WERI-Rb-1 (cell line): ENCODE results near the gene SMS.

ENCODE experiments used
- DNase-seq: peaks from one replicate; pipeline ENCODE4 v3.0.0-alpha.2; 2020
- H3K27ac ChIP-seq: fragments of 250-450 bp; sonication (Bioruptor Pico); 2 replicates; pipeline ENCODE4 v1.5.1; 2020; ENCODE audit warnings: mild to moderate bottlenecking, moderate library complexity
- H3K27me3 ChIP-seq: fragments of 250-450 bp; sonication (Bioruptor Pico); 2 replicates; pipeline ENCODE4 v1.5.1; 2021; ENCODE audit warnings: mild to moderate bottlenecking, low read depth, moderate library complexity; ENCODE audit not compliant: insufficient read depth, severe bottlenecking
- H3K36me3 ChIP-seq: fragments of 250-450 bp; sonication (Bioruptor Pico); 2 replicates; pipeline ENCODE4 v1.5.1; 2020; ENCODE audit warnings: mild to moderate bottlenecking, moderate library complexity
- H3K4me3 ChIP-seq: 2 replicates; pipeline ENCODE4 v1.5.1; 2011; ENCODE audit warnings: low read depth, mild to moderate bottlenecking, control low read depth, low read length
- H3K9me3 ChIP-seq: fragments of 250-450 bp; sonication (Bioruptor Pico); 2 replicates; pipeline ENCODE4 v1.5.1; 2021; ENCODE audit warnings: mild to moderate bottlenecking, moderate library complexity; ENCODE audit not compliant: severe bottlenecking
- TF ChIP-seq, protein P1 (sequence below): IDR thresholded peaks from 2 replicates; pipeline ENCODE4 v1.5.1; 2011; ENCODE audit warnings: low read depth, mild to moderate bottlenecking, control low read depth, inconsistent platforms, low read length

The SMS gene

GRCh38 chrX:22024577-22024976, 84.1 kb downstream of the SMS start:
- Histone ChIP-seq H3K9me3 (no peaks in the 10 kb centered on the region), H3K36me3 (no peaks in the 10 kb centered on the region), H3K4me3 (no peak overlapping the region), H3K27me3 (no peaks in the 10 kb centered on the region), H3K27ac (no peak overlapping the region)
- no peak for DNase-seq
- TF ChIP-seq, protein P1, sequence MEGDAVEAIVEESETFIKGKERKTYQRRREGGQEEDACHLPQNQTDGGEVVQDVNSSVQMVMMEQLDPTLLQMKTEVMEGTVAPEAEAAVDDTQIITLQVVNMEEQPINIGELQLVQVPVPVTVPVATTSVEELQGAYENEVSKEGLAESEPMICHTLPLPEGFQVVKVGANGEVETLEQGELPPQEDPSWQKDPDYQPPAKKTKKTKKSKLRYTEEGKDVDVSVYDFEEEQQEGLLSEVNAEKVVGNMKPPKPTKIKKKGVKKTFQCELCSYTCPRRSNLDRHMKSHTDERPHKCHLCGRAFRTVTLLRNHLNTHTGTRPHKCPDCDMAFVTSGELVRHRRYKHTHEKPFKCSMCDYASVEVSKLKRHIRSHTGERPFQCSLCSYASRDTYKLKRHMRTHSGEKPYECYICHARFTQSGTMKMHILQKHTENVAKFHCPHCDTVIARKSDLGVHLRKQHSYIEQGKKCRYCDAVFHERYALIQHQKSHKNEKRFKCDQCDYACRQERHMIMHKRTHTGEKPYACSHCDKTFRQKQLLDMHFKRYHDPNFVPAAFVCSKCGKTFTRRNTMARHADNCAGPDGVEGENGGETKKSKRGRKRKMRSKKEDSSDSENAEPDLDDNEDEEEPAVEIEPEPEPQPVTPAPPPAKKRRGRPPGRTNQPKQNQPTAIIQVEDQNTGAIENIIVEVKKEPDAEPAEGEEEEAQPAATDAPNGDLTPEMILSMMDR, result no peak

- no peak for DNase-seq
- Histone ChIP-seq H3K27me3 (no peaks in the 10 kb centered on the region), H3K27ac (no peak overlapping the region), H3K36me3 (no peaks in the 10 kb centered on the region), H3K4me3 (no peak overlapping the region), H3K9me3 (no peaks in the 10 kb centered on the region)
- TF ChIP-seq, protein P1, result no peak
Observed at GRCh38 chrX:22025751-22026150, 85.2 kb downstream of the SMS start.

DNA sequence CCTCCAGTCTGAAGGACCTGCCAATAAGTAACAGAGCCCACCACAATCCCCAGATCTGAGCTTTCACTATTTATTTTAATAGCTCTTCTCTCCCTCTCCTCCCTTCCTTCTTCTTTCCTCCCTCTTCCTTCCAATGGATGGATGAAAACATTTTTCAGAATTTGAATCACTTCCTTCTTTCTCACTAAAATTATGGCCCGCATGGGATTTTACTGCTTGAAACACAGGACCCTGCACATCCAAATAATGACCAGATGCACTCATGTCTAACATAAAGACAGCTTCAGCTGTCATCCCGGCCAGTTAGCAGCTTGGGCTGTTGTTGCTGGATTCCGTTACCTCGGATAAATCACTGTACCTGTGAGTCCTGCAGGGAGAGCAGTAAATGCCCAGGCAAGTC, 86.2 kb downstream of the SMS start:
- Histone ChIP-seq H3K9me3 (no peaks in the 10 kb centered on the region), H3K4me3 (no peak overlapping the region), H3K27ac (no peak overlapping the region), H3K36me3 (no peaks in the 10 kb centered on the region), H3K27me3 (no peaks in the 10 kb centered on the region)
- no peak for DNase-seq
- TF ChIP-seq, protein P1, result no peak

DNA sequence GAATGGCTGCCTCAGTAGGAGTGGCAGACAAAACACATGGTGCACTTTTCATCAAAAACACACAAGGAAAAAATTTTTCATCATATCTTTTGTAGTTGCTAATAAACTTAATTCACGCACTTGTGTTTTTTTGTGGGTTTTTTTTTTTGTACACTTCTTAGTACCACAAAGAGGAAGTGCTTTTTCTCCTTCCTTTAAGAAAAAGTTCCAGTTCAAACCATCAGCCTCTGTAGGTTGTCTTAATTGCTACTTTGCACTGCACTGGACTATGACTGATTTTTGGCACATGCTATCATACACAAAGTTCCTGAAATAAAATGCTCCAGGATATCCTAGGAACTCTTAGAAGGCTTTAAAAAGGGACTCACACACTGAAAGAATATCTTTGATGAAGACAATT, 91.6 kb downstream of the SMS start, which contains the start of gene PHEX:
Gene PHEX, plus strand, starts transcription at position 242 of the 400 bp plus-strand sequence. CDS start 681 bp downstream, outside the sequence.
- H3K4me3 ChIP-seq, result no peak within 1 kb of the TSS
- no peaks in the 10 kb centered on the region for H3K36me3 ChIP-seq
- TF ChIP-seq, protein P1, result no peak
- peaks cover 4% of the 10 kb centered on the region for H3K27me3 ChIP-seq
- no peak within 1 kb of the TSS for H3K27ac ChIP-seq
- no peak for DNase-seq
- H3K9me3 ChIP-seq, result no peaks in the 10 kb centered on the region

GRCh38 chrX:22032506-22032905, 92.0 kb downstream of the SMS start:
- no peak overlapping the region for H3K4me3 ChIP-seq
- no peaks in the 10 kb centered on the region for H3K36me3 ChIP-seq
- H3K27ac ChIP-seq, result no peak overlapping the region
- TF ChIP-seq, protein P1, result no peak
- no peaks in the 10 kb centered on the region for H3K9me3 ChIP-seq
- H3K27me3 ChIP-seq, result peaks cover 6% of the 10 kb centered on the region
- no peak for DNase-seq

DNA sequence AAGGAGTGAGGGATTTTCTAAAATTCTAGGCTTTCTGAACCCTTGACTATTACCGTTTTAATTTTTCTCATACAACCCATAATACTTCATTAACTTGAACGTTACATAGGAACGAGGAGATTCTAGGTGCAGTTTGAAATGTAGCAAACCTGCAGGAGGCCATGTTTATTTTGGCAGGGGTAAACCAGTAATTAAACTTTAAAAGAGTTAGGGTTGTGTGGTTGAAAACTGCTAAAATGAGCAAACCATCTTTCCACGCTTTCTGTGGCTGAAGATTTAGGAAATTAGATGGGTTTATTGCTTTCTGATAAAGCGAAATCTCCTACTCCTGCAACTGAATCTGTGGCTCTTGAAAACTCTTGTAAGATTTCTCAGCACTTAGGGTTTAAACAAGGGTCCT, 93.3 kb downstream of the SMS start:
- TF ChIP-seq, protein P1, result no peak
- no peak for DNase-seq

More for the DNA sequence above, 93.3 kb downstream of the SMS start:
- no peak overlapping the region for H3K27ac ChIP-seq
- H3K4me3 ChIP-seq, result no peak overlapping the region
- no peaks in the 10 kb centered on the region for H3K36me3 ChIP-seq
- no peaks in the 10 kb centered on the region for H3K9me3 ChIP-seq
- peaks cover 10% of the 10 kb centered on the region for H3K27me3 ChIP-seq
